ENCODE results near the gene IRF2BPL. TPM values are rescaled to one million over a fixed set of nuclear protein-coding genes. Genes with fewer than 3 reads are reported as not detected.

The IRF2BPL gene
- total RNA-seq, 1 experiment from 2014 or later, result 24.7 TPM

DNA sequence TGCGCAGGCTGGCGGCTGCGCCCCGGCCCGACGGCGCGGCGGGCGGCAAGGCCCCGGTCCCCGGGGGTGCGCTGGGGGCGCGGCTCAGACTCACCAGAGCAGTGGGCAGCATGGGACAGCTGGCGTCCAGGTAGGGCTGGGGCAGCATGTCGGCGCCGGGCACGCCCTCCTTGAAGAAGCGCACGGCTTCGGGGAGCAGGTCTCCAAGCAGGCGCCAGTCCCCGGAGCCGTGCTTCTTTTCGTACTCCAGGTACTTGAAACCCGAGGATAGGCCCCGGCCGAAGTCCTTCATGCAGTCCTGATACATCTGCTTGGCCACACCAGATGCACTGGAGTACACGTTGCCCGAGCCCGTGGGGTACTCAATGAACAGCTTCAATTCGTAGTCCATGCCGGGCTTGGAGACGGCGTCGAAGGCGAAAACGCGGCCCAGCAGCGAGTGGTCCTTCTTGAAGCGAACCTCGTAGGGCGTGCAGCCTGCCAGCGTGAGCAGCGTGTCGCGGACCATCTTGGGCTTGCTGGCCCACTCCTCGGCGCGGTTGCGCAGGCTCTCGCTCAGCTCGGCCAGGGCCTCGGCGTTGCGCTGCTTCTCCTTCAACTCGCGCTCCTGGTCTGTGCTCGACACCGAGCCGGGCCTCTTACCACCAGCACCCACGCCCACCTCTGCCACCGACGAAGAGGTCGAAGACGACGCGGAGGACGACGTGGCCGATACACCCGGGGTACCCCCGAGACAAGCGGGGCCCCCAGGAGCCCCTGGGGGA lies 2.2 kb downstream of the IRF2BPL start:
- Mint-ChIP-seq H3K4me3 (ENCODE audit: unreplicated experiment) (peak overlapping the region; percentile 89), H3K27ac (ENCODE audit: unreplicated experiment) (no peak overlapping the region), H3K9me3 (ENCODE audit: unreplicated experiment) (no peaks in the 10 kb centered on the region), H3K4me1 (ENCODE audit: low read depth, unreplicated experiment) (peaks cover 36% of the 10 kb centered on the region), H3K27me3 (ENCODE audit: insufficient read depth, unreplicated experiment) (no peaks in the 10 kb centered on the region), H3K36me3 (ENCODE audit: insufficient read depth, unreplicated experiment) (peaks cover 17% of the 10 kb centered on the region)
- intact Hi-C loops (cut with micrococcal nuclease; ENCODE audit: unreplicated experiment), result no loop called here
- TF ChIP-seq, protein P1, sequence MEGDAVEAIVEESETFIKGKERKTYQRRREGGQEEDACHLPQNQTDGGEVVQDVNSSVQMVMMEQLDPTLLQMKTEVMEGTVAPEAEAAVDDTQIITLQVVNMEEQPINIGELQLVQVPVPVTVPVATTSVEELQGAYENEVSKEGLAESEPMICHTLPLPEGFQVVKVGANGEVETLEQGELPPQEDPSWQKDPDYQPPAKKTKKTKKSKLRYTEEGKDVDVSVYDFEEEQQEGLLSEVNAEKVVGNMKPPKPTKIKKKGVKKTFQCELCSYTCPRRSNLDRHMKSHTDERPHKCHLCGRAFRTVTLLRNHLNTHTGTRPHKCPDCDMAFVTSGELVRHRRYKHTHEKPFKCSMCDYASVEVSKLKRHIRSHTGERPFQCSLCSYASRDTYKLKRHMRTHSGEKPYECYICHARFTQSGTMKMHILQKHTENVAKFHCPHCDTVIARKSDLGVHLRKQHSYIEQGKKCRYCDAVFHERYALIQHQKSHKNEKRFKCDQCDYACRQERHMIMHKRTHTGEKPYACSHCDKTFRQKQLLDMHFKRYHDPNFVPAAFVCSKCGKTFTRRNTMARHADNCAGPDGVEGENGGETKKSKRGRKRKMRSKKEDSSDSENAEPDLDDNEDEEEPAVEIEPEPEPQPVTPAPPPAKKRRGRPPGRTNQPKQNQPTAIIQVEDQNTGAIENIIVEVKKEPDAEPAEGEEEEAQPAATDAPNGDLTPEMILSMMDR (IDR thresholded peaks at IDR 0.05; ENCODE audit: insufficient read depth in 1 of 2, low read depth in 1 of 2, low read length in 1 of 2, severe bottlenecking in 1 of 2, unreplicated experiment in 1 of 2), result no peak
- BruUV-seq (replicated peaks), result no TSS peak
- CTCF ChIA-PET, result no interaction called here
- H3K36me3 ChIP-seq (ENCODE audit: control insufficient read depth, insufficient read depth, low read length), result no peaks in the 10 kb centered on the region
- no peak for DNase-seq
- POLR2A ChIA-PET, result no interaction called here
- peaks cover 48% of the 10 kb centered on the region for H3K4me1 ChIP-seq
- H3K4me3 ChIP-seq (ENCODE audit: low read depth, low read length), result peak overlapping the region; percentile 90
- no peaks in the 10 kb centered on the region for H3K27me3 ChIP-seq (replicated peaks; ENCODE audit: control insufficient read depth, insufficient read depth, low read length)
- no peaks in the 10 kb centered on the region for H3K9me3 ChIP-seq

DNA sequence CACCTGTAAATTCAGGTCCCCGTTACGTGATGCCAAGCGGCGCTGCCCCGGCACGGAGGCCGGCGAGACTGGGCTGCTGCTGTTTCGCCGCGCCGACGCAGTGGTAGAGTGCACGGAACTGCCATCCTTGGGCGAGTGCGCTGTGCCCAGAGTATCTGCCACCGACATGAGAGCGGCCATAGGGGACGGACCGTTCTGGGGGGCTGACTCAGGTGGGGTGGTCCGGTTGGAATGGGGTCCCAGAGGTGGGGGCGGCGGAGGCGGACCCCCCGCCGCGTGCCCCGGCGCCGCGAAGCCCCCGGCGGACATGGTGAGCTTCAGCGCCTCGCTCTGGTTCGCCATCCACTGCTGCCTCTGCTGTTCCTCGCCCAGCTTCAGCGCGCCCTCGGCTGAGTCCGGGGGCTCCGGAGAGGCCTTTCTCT lies 2.8 kb downstream of the IRF2BPL start:
- Mint-ChIP-seq H3K27me3 (ENCODE audit: insufficient read depth, unreplicated experiment) (no peaks in the 10 kb centered on the region), H3K4me3 (ENCODE audit: unreplicated experiment) (peak overlapping the region; percentile 45), H3K27ac (ENCODE audit: unreplicated experiment) (no peak overlapping the region), H3K4me1 (ENCODE audit: low read depth, unreplicated experiment) (peaks cover 36% of the 10 kb centered on the region), H3K36me3 (ENCODE audit: insufficient read depth, unreplicated experiment) (peaks cover 17% of the 10 kb centered on the region), H3K9me3 (ENCODE audit: unreplicated experiment) (no peaks in the 10 kb centered on the region)
- intact Hi-C loops (cut with micrococcal nuclease; ENCODE audit: unreplicated experiment), result no loop called here
- TF ChIP-seq, protein P1 (IDR thresholded peaks at IDR 0.05; ENCODE audit: insufficient read depth in 1 of 2, low read depth in 1 of 2, low read length in 1 of 2, severe bottlenecking in 1 of 2, unreplicated experiment in 1 of 2), result no peak
- ChIA-PET CTCF (no interaction called here), POLR2A (no interaction called here)
- Histone ChIP-seq H3K4me1 (peaks cover 46% of the 10 kb centered on the region), H3K9me3 (no peaks in the 10 kb centered on the region), H3K4me3 (ENCODE audit: low read depth, low read length) (peak overlapping the region; percentile 90; the same call in 1 of the 2 replicates), H3K27me3 (replicated peaks; ENCODE audit: control insufficient read depth, insufficient read depth, low read length) (no peaks in the 10 kb centered on the region), H3K36me3 (ENCODE audit: control insufficient read depth, insufficient read depth, low read length) (no peaks in the 10 kb centered on the region)
- DNase-seq, result no peak
- BruUV-seq (replicated peaks), result no TSS peak

DNA sequence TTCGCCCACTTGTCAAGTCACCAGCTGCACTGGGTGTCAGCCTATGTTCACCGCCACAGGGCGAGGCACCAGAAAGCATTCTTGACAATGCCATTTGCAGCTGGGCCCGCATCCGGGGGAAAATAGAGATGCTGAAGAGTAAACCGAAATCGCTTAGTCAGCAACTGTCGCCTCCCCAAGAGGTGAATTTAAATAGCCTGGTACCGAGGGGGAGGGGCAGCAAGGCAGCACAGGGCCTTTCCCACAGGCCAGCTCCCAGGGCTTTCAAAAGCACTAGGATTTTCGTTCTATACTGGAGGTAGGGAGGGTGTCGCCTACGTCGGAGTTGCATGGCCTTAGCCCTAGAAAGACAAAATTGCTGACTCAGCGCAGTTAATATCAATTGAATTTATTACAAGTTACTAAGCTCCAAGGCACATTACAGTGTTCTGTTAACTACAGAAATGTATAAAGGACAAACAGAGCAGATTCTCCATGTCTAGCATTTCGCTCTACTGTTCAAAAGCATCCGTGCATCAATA lies 4.3 kb downstream of the IRF2BPL start:
- Histone ChIP-seq H3K9me3 (no peaks in the 10 kb centered on the region), H3K27me3 (replicated peaks; ENCODE audit: control insufficient read depth, insufficient read depth, low read length) (no peaks in the 10 kb centered on the region), H3K4me1 (peaks cover 40% of the 10 kb centered on the region), H3K4me3 (ENCODE audit: low read depth, low read length) (no peak overlapping the region), H3K36me3 (ENCODE audit: control insufficient read depth, insufficient read depth, low read length) (no peaks in the 10 kb centered on the region)
- CTCF ChIA-PET, result interaction anchor here (0.8 to 1.2 kb wide), 5 partner anchors 10 to 106 kb away, joined by 3 to 4 read pairs (median 4); no protein-coding TSS in a partner anchor
- no TSS peak for BruUV-seq (replicated peaks)
- POLR2A ChIA-PET, result interaction anchor here (0.6 to 1.6 kb wide), 3 partner anchors 10 to 973 kb away, joined by 3 to 4 read pairs (median 4); no protein-coding TSS in a partner anchor
- Mint-ChIP-seq H3K27ac (ENCODE audit: unreplicated experiment) (peak overlapping the region; percentile 63), H3K4me3 (ENCODE audit: unreplicated experiment) (peak overlapping the region; percentile 63), H3K36me3 (ENCODE audit: insufficient read depth, unreplicated experiment) (peaks cover 17% of the 10 kb centered on the region), H3K4me1 (ENCODE audit: low read depth, unreplicated experiment) (peaks cover 33% of the 10 kb centered on the region), H3K27me3 (ENCODE audit: insufficient read depth, unreplicated experiment) (no peaks in the 10 kb centered on the region), H3K9me3 (ENCODE audit: unreplicated experiment) (no peaks in the 10 kb centered on the region)
- TF ChIP-seq, protein P1 (IDR thresholded peaks at IDR 0.05; ENCODE audit: insufficient read depth in 1 of 2, low read depth in 1 of 2, low read length in 1 of 2, severe bottlenecking in 1 of 2, unreplicated experiment in 1 of 2), result no peak
- intact Hi-C loops (cut with micrococcal nuclease; ENCODE audit: unreplicated experiment), result no loop called here
- no peak for DNase-seq
